G401.6 (cell line): Measurements from ENCODE around the gene IP6K3.

ENCODE experiments used
- FAIRE-seq: peaks from 2 replicates; lab custom pipeline; 2012; peaks lifted over from hg19 to GRCh38; lab: Jason Lieb, UNC

IP6K3 gene, protein sequence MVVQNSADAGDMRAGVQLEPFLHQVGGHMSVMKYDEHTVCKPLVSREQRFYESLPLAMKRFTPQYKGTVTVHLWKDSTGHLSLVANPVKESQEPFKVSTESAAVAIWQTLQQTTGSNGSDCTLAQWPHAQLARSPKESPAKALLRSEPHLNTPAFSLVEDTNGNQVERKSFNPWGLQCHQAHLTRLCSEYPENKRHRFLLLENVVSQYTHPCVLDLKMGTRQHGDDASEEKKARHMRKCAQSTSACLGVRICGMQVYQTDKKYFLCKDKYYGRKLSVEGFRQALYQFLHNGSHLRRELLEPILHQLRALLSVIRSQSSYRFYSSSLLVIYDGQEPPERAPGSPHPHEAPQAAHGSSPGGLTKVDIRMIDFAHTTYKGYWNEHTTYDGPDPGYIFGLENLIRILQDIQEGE

DNA sequence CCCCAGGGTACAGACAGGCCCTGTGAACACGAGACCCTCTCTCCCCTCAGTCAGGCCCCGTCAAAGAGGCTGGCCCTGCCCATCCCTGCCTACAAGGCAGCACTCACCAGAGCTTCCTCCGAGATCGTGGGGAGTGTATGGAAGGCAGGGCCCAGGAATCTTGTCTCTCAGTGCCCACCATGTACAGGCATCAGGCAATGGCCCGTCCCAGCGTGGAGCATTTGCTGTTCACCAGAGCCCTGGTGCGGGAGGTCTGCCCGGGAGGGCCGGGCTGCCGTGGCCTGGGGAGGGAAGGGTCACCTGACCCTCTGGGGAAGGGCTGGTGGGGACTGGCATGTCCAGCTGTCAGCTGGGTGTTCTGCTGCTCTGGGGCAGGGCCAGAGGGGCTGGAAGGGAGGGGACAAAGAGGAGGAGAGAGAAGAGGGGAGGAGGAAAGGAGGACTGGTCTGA lies at the start of gene IP6K3:
Gene IP6K3, minus strand, starts transcription at position 255 of the 450 bp plus-strand sequence. CDS start 11,429 bp downstream, outside the sequence.
- FAIRE-seq = no peak

DNA sequence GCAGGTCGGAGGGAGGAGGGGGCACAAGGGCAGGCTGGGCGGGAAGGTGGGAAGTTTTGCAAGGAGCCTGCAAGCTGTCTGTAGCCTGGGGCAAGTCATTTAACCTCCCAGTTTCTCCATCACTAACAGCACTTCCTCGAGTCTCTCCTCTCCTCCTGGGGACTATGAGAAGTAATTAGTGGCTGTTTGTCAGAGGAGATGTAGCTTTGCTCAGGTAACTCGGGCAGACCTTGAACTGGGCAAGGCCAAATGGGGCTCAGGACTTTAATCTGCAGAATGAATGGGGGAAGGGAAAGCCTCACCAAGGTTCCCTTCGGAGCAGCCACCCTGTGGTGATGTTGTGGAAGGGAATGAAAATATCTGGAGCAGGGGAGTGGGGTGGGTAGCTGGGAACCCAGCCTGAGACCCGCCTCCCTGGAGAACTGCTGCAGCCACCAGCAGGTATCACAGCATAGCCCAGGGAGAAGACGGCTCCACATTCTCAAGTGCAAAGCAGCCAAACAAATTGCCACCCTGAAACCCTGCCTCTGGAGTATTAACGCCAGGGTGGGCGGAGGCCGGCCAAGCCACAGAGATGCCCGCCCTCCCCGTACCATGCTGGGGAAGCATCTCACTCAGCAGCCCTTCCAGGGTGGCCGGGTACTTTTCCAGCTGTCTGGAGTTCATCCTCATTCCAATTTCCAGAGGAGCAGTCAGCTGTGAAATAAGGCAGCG lies 48.4 kb upstream of the IP6K3 start:
- FAIRE-seq = no peak

DNA sequence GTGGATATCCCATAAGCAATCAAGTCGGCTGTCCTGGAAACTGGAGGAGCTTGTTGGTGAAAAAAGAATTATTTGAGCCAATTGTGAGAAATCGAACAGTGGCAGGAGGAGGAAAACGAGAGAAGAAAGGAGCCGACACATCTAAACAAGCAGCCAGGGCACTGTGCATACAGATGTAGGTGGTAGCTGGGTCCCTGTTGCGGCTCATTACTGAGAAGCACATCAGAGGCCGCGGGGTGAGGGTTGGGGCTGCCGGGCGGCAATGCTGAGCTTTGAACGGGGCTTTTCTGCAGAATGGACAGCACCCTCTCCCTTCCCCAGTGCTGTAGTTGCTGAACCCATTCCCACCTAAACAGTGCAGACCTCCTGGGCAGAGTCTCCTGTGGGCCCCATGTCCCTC lies 46.3 kb upstream of the IP6K3 start:
- FAIRE-seq = no peak

DNA sequence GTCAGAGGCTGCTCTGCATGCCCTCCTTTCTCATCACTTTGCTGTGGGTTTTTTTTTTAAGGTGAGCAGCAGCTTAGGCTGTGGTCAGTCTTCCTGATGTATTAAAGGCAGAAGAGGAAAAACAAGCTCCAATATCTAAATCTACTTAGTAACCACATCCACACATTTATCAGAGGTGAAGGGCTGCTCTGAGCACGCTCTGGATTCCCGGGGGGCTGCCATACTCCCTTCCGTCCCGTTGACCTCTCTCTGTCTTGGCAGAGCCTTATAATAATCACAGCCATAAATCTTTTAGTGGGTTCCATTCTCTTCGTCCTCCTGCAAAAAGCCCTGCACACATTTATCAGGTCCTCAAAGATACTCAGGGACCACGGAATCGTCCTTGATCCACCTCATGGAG lies 44.9 kb upstream of the IP6K3 start:
- no peak for FAIRE-seq

DNA sequence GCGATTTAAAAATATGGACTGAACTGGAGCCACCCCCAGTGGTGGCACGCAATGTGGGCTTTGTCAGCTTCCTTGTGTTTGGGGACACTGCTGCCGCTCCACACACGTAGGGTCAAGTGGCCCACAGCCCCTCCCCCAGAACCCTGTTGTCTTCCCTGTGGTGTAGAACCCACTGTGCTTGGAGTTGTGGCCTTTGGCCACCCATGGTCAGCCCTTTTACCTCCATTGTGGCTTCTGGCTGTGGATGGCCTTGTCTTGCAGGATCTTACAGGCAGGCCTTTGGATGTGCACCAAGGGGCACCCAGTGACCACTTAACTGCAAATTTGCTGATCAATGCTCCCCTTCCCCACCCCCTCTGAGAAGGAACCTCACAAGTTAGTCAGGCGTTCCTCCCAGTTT lies 44.2 kb upstream of the IP6K3 start:
- FAIRE-seq = no peak

DNA sequence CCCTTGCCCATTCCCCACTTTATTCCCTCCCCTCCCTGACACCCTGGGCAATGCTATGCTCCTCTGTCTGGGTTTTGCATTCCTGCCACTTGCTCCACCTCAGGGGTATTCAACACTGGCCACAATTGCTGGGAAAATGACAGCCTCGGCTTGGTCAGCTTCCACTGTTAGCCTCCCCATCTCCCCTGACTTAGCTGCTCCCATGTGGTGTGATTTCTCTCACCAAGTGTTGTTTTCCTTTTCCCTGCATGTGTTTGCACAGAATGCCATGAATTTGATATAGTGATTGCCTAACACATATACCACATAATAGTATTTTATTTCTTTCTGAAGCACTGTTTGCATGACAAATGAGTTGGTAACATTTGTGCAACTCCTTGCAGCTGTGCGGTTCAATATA lies 43.7 kb upstream of the IP6K3 start:
- FAIRE-seq = no peak

DNA sequence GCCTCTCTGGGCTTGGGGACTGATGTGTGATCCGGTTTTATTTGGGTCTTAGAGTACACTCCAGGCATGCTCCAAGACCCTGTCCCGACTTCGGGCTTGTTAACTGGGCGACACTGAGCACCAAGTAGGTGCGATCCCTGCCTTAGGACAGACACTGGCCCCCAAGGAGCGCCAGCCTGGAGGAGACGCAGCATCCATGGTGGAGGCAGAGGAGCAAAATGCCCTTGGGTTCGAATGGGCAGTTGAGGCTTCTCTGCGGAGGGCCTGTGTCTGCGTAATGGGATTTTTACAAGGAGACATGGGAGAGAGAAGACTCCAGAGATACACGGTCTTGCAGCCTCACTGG lies 42.8 kb upstream of the IP6K3 start:
- no peak for FAIRE-seq

DNA sequence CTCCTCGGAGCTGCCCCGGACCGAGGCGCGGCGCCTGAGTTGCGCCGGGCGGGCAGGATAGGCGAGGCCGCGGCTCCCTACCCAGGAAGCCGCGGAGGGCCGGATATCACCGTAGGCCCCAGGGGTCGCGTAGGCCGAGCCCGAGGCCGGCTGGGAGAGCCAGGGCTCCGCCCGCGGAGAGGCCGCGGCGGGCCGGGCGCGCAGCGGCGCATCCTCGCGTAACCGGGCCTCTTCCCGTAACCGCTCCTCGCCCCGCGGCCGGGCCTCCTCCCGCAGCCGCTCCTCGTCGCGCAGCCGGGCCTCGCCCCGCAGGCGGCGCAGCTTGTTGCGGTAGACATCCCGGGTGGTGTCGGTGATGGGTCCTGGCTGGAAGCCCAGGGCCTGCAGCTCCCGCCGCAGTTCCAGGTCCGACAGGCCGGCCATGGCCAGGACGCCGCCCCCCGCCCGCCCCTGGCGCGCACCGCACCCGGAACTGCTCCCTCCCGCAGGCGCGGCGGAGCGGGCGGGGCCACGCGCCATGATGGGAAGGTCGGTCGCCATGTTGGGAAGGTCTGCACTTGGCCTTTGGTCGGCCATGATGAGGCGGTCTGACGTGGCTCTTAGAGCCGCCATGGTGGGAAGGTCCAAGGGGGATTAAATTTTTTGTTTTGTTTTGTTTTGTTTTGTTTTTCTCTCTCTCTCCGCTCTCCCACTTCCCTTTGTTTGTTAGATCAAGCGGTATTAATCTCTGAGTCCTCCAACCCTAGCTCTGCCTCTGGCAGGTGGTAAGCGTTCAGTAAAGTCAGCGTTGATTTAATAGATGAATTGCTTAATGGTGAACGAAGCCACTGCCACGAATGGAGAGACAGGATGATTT lies 42.2 kb upstream of the IP6K3 start, which contains the start of gene LEMD2:
Gene LEMD2, minus strand, starts transcription at position 437 of the 856 bp plus-strand sequence. Its CDS starts 14 bp downstream, at position 423.
- no peak for FAIRE-seq

DNA sequence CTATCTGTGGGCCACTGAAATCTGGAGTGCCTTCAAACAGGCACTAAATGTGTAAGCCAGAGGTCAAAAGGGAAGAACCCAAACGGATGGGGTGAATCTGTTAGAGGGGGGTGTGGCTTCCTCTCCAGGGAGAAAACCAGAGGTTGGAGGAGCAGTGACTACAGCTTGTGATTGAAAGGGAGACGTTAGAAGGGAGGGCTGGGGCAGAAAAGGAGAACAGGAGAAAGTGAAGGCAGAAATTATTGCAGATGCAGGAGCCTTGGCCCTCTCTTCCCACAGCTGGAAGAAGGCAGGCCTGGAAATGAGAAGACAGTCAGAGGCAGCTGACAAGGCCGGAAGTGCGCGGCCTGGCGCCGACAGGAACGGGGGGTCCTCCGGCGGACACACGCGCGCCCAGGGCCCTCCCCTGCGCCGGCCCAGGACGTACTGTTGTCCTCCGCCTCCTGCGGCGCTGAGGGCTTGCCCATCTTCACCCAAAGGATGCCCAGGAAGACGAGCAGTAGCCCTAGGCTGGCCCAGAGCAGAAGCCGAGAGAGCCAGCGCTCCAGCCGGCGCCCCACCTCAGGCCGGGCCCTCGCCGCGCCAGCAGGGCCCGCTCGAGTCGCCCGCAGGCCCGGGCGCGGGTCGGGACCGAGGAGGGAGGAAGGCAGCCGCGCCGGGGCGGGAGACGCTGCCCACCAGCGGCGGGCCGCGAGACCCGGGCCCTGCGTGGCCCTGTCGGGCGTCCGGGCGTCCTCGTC lies 41.4 kb upstream of the IP6K3 start:
- FAIRE-seq = no peak

DNA sequence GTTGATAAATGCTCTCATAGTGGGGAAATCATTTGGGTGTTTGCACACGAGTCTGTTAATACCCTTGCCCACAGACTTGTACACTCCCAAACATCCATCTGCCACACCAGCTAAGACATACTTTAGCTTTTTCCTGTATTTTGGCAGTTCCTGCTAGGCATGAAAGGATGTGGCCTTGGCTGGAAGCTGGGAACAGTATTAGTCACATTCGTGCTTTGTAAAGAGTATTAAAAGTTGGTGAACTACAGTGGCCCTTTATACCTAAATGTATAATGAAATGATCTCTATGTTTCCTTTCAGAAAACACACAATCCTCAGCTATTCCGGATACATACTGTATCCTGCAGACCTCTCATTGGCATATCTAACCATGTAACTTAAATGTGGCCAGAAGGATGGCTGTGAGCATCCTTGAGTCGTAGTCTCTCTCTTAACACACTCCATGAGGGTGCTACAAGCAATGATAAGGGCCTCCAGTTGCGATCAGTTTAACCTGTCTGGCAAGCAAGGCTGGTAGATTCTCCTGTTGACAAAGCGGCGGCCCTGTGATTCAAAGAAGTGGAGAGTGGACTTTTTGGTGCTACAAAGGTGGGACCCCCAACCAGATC lies 40.7 kb upstream of the IP6K3 start:
- FAIRE-seq = no peak

DNA sequence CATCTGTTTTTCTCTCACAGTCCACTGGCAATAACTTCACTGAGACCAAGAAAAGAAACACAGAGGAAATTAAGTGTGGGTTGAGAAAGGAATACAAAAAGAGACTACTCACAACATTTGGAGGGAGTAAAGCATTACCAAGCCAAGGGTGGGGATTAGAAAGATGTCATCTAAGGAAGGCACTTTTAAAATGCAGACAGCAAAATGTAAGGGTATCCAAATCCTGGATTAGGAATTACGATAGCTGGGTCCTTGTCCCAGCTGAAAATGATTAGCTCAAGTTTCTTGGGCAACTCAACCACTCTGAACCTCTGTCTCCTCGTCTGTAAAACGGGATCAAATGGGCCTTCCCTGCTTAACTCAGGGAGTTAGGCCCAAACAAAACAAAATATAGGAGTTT lies 40.0 kb upstream of the IP6K3 start:
- no peak for FAIRE-seq

DNA sequence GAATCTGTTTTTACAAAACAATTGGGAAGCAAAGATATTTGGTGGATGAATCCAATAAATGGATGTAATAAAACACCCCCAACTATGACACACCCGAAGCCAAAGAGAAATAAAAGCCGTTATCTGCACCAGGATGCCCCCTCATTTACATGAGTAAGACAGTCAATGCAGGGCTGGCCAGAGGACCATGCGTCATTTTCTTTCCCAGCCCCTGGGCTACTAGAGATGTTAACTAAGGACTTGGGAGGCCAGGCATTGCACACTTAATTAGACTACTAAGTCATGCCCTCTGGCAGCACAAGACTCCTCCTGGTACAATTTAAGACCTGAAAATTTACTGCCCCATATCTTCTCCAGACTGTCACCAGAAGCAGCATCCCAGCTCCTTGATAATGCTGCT lies 39.1 kb upstream of the IP6K3 start:
- FAIRE-seq = no peak

DNA sequence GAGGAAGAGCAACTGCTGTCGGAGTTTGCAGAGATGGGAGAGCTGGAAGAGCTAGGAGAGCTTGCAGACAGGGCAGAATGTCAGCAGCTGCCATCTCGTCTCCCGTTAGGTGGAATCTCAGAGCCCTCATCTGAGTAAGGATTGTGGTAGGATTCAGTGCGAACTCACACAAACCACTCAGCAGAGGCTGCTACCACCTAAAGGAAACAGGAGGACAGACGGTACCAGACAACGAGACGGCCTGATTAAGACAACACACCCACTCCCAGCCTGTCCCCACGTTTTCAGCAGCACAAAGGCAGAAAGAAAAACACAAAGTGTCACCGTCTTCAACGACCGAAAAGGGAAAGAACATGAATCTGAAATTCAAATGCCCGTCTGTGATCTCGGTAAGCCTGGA lies 38.1 kb upstream of the IP6K3 start:
- no peak for FAIRE-seq

DNA sequence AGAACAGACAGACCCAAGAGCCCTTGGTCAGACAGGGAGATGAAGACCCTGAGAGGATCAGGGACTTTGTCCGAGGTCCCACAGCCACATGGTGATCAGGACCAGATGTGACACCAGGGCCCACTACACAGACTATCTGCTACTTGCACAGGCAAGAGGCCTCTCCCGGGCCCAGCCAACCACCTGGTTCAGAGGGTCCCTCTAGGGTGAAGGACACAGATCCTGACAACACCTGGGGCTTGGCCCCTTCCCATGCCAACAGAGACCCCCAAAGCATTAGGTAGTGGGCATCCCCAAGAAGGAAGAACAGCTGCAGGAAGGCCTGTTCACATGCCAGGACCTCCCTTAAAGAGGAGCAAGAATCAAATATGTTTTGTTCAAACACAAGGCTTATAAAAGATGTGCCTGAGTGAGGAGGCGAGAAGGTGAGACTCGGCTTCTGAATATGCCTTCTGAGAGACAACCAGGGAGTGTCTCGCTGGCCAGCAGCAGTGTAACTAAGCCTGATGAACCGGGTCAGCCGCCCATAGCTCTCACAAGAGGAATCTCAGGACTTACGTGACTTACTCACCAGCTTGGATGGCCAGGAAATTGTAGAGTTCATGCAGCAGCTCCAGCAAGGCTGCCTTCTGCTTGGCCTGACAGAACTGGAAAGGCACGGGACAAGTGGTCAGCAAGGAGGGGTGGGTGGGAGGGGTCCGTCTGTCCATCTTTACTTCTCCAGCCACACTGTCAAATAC lies 37.2 kb upstream of the IP6K3 start:
- FAIRE-seq = no peak

DNA sequence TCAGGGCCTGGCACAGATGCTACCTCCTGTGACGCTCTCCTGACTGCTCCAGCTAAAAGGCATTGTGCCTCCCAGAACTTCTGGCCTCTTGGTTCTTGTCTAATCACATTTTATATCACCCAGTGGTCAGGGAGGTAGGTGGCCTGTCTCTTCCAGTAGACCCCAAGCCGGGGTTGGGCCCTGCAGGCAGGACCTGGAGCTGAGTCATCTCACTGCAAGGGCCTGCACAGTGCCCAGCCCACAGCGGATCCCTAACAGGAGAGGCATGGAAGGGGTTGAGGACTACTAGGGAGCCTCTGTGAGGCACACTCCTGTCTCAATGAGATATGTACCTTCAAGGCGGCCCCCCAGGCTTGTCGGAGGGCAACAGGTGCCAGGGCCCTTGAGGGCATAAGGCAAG lies 35.9 kb upstream of the IP6K3 start:
- FAIRE-seq = no peak

DNA sequence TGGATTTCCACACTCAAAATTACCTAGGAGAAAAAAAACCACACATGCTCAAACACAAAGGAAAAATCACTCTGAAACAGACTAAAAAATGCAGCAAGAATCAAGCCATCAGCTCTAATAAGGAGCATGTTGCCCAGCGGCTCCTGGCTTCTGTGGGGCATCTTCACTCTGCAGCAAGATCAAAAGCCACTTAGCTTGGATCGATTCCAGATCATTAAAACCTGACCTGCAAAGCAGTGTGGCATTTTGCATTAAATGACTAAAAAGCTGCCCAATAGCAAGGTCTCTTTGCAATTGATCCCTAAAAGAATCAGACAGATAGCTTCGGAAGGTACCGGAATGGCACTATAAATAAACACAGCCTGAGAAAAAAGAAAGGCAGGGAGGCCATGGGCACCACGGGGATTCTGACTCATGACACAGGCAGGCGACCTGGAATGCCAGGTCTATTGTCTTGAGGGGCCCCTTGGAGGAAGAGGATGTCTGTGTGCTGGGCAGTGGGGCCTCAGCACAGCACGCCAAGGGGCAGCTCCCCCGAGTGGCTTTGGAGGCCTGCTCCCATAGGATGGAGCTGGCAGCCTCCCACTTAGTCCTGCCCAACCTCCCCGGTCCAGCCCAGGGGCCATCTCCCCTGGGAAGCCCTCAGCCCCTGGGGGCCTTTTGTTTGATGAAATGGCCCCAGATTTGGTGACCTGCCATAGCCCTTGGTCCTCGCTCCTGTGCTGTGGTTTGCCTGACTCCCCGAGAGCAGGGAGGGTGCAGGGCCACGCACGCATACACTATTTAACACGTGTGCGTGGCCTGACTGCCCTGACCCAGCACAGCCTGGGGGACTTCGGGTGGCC lies 34.6 kb upstream of the IP6K3 start:
- FAIRE-seq = peak; percentile 91

DNA sequence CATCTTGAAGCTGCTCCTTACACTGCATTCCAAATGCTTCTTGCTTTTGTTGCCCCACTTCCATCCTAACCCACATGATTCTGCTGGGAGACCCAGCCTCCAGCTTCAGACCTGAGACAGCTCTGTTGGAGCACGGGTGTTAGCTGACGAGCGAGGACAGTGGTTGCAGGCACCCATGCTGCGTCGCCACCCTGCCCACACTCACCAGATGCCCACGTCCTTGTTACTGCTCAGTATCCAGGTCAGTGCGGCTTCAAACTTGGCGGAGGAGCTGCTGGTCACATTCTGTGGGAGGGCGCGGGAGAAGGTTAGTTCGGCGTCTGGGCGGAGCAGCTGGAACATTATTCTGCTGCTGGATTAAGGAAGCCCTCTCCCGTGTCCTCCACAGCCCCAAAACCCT lies 33.2 kb upstream of the IP6K3 start:
- FAIRE-seq = no peak

DNA sequence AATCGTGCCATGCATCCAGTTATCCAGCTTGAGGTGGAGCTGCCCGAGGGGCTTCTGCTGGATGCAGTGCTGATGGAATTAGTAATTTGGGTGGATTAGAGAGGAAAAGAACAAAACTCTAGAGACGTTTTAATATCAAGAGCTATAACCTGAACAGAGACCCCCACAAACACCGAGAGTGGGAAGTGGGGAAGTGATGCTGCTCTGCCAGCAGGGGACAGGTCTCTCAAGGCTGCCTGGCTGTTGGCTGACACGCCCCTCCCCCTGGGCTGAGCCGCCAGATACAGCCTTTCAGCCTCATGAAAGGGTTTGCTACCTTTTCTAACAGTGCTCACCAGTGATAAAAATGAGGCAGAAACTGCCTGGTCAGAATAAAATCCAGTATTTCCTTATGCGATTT lies 32.6 kb upstream of the IP6K3 start:
- no peak for FAIRE-seq

DNA sequence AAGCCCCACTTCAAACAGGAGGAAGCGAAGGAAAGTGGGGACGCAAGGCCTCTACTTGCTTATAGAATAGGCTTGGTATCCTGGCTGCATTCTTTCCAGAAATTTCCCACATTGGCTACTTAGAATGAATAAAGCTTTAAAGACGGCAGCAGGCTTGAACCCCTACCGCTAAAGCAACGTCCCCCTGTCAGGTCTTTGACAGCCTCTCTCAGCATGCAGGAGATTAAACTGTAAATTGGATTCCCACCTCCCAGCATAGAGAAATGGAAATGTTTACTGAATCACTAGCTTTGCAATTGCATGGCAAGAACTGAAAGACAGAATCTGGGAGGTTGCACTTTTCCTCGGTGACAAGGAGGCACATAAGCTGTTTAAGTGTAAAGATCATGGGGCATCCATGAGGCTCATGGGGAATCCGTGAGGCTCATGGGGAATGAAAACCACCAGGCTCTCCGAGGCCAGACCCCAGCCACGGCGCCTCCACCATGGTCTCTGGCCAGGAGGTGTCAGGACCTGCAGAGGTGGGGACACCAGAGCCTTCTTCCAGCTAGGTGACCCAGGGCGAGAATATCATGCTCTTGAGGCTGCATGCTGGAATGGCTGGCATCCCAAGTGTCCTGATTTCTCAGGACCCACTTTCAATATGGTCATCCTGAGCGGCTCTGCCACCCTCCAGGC lies 31.9 kb upstream of the IP6K3 start:
- peak; percentile 28 for FAIRE-seq
